ENCODE measurements around the gene CYBA.

CYBA gene

GRCh38 chr16:88697831-88698615 lies 47.2 kb upstream of the CYBA start:
- no peak overlapping the region for H4K91ac ChIP-seq (ENCODE audit: low read depth, low read length)
- no peak overlapping the region for H2BK5ac ChIP-seq (ENCODE audit: low read depth, low read length, poor library complexity)
- no peaks in the 10 kb centered on the region for H3K79me2 ChIP-seq (ENCODE audit: control insufficient read depth, insufficient read depth, low read length, poor library complexity)
- H4K8ac ChIP-seq (ENCODE audit: low read depth, low read length): no peak overlapping the region
- no peak overlapping the region for H3K27ac ChIP-seq (ENCODE audit: low read depth, low read length)
- H3K36me3 ChIP-seq (ENCODE audit: control insufficient read depth in 1 of 2, insufficient read depth in 2 of 2, low read length in 2 of 2): peaks cover 27 to 29% of the 10 kb centered on the region in 2 experiments
- no peaks in the 10 kb centered on the region for H3K79me1 ChIP-seq (ENCODE audit: low read length)
- no peaks in the 10 kb centered on the region for H3K4me1 ChIP-seq (ENCODE audit: control insufficient read depth in 1 of 2, insufficient read depth in 2 of 2, low read length in 2 of 2)
- no CpG with 5 or more reads among the region's 37 CpGs for WGBS (ENCODE audit: extremely low coverage, insufficient coverage, insufficient read length)
- H3K14ac ChIP-seq (ENCODE audit: low read length): no peak overlapping the region
- H3K27me3 ChIP-seq (ENCODE audit: insufficient read depth, low read length): no peaks in the 10 kb centered on the region
- no peak overlapping the region for H3K9ac ChIP-seq (ENCODE audit: low read length)
- H3K9me3 ChIP-seq (ENCODE audit: insufficient read depth, low read depth, low read length): peaks cover 2% of the 10 kb centered on the region
- no peak overlapping the region for H2AFZ ChIP-seq (ENCODE audit: insufficient read depth, low read length, poor library complexity)
- H4K12ac ChIP-seq (ENCODE audit: low read depth, low read length): no peak overlapping the region
- H3K18ac ChIP-seq (ENCODE audit: low read length): no peak overlapping the region
- H3K4me2 ChIP-seq (ENCODE audit: low read length): no peak overlapping the region
- DNase-seq: no peak
- no peak overlapping the region for H3K4me3 ChIP-seq (ENCODE audit: low read depth, low read length)
- H2BK120ac ChIP-seq (ENCODE audit: insufficient read depth, low read length, poor library complexity): no peak overlapping the region
- H3K23ac ChIP-seq (ENCODE audit: low read length): no peak overlapping the region
- H3K4ac ChIP-seq (ENCODE audit: low read depth, low read length): no peak overlapping the region
- H2BK12ac ChIP-seq (ENCODE audit: low read length): no peak overlapping the region
- H2AK5ac ChIP-seq (ENCODE audit: low read length): no peak overlapping the region

- Histone ChIP-seq H2BK120ac (ENCODE audit: insufficient read depth, low read length, poor library complexity) (no peak overlapping the region), H3K9me3 (ENCODE audit: insufficient read depth, low read depth, low read length) (peaks cover 2% of the 10 kb centered on the region), H4K91ac (ENCODE audit: low read depth, low read length) (no peak overlapping the region)
Observed at GRCh38 chr16:88697116-88697830, 46.4 kb upstream of the CYBA start.

GRCh38 chr16:88696441-88696840 lies 45.6 kb upstream of the CYBA start:
- Histone ChIP-seq H3K79me2 (ENCODE audit: control insufficient read depth, insufficient read depth, low read length, poor library complexity) (no peaks in the 10 kb centered on the region), H3K4me2 (ENCODE audit: low read length) (no peak overlapping the region), H3K27ac (ENCODE audit: low read depth, low read length) (no peak overlapping the region), H3K4me1 (ENCODE audit: control insufficient read depth in 1 of 2, insufficient read depth in 2 of 2, low read length in 2 of 2) (no peaks in the 10 kb centered on the region), H2BK5ac (ENCODE audit: low read depth, low read length, poor library complexity) (no peak overlapping the region), H3K18ac (ENCODE audit: low read length) (no peak overlapping the region), H3K14ac (ENCODE audit: low read length) (no peak overlapping the region), H2BK120ac (ENCODE audit: insufficient read depth, low read length, poor library complexity) (no peak overlapping the region), H3K4ac (ENCODE audit: low read depth, low read length) (no peak overlapping the region), H3K9me3 (ENCODE audit: insufficient read depth, low read depth, low read length) (peaks cover 2% of the 10 kb centered on the region), H3K9ac (ENCODE audit: low read length) (no peak overlapping the region), H3K36me3 (ENCODE audit: control insufficient read depth in 1 of 2, insufficient read depth in 2 of 2, low read length in 2 of 2) (peaks cover 25 to 29% of the 10 kb centered on the region in 2 experiments), H2AK5ac (ENCODE audit: low read length) (no peak overlapping the region), H3K27me3 (ENCODE audit: insufficient read depth, low read length) (no peaks in the 10 kb centered on the region), H4K91ac (ENCODE audit: low read depth, low read length) (no peak overlapping the region), H4K8ac (ENCODE audit: low read depth, low read length) (no peak overlapping the region), H3K79me1 (ENCODE audit: low read length) (no peaks in the 10 kb centered on the region), H3K4me3 (ENCODE audit: low read depth, low read length) (no peak overlapping the region), H3K23ac (ENCODE audit: low read length) (no peak overlapping the region), H2AFZ (ENCODE audit: insufficient read depth, low read length, poor library complexity) (no peak overlapping the region), H2BK12ac (ENCODE audit: low read length) (no peak overlapping the region), H4K12ac (ENCODE audit: low read depth, low read length) (no peak overlapping the region)
- no CpG with 5 or more reads among the region's 14 CpGs for WGBS (ENCODE audit: extremely low coverage, insufficient coverage, insufficient read length)
- no peak for DNase-seq

More at GRCh38 chr16:88697116-88697830, 46.4 kb upstream of the CYBA start:
- H4K12ac ChIP-seq (ENCODE audit: low read depth, low read length): no peak overlapping the region
- H3K23ac ChIP-seq (ENCODE audit: low read length): no peak overlapping the region
- peaks cover 26 to 29% of the 10 kb centered on the region in 2 experiments for H3K36me3 ChIP-seq (ENCODE audit: control insufficient read depth in 1 of 2, insufficient read depth in 2 of 2, low read length in 2 of 2)
- no peak overlapping the region for H3K9ac ChIP-seq (ENCODE audit: low read length)
- H3K4me2 ChIP-seq (ENCODE audit: low read length): no peak overlapping the region
- no peak overlapping the region for H4K8ac ChIP-seq (ENCODE audit: low read depth, low read length)
- H3K4ac ChIP-seq (ENCODE audit: low read depth, low read length): no peak overlapping the region
- no peaks in the 10 kb centered on the region for H3K79me2 ChIP-seq (ENCODE audit: control insufficient read depth, insufficient read depth, low read length, poor library complexity)
- no peak overlapping the region for H2AK5ac ChIP-seq (ENCODE audit: low read length)
- no peak for DNase-seq
- H3K79me1 ChIP-seq (ENCODE audit: low read length): no peaks in the 10 kb centered on the region
- no peaks in the 10 kb centered on the region for H3K27me3 ChIP-seq (ENCODE audit: insufficient read depth, low read length)
- WGBS (ENCODE audit: extremely low coverage, insufficient coverage, insufficient read length): no CpG with 5 or more reads among the region's 47 CpGs
- H2BK12ac ChIP-seq (ENCODE audit: low read length): no peak overlapping the region
- no peak overlapping the region for H3K14ac ChIP-seq (ENCODE audit: low read length)
- H2AFZ ChIP-seq (ENCODE audit: insufficient read depth, low read length, poor library complexity): no peak overlapping the region
- no peak overlapping the region for H3K27ac ChIP-seq (ENCODE audit: low read depth, low read length)
- no peak overlapping the region for H3K18ac ChIP-seq (ENCODE audit: low read length)
- H3K4me3 ChIP-seq (ENCODE audit: low read depth, low read length): no peak overlapping the region
- H3K4me1 ChIP-seq (ENCODE audit: control insufficient read depth in 1 of 2, insufficient read depth in 2 of 2, low read length in 2 of 2): no peaks in the 10 kb centered on the region
- no peak overlapping the region for H2BK5ac ChIP-seq (ENCODE audit: low read depth, low read length, poor library complexity)

GRCh38 chr16:88695753-88696152 lies 44.9 kb upstream of the CYBA start:
- no peaks in the 10 kb centered on the region for H3K27me3 ChIP-seq (ENCODE audit: insufficient read depth, low read length)
- H3K4ac ChIP-seq (ENCODE audit: low read depth, low read length): no peak overlapping the region
- no peak overlapping the region for H2AK5ac ChIP-seq (ENCODE audit: low read length)
- H3K79me1 ChIP-seq (ENCODE audit: low read length): no peaks in the 10 kb centered on the region
- no peaks in the 10 kb centered on the region for H3K4me1 ChIP-seq (ENCODE audit: control insufficient read depth in 1 of 2, insufficient read depth in 2 of 2, low read length in 2 of 2)
- H3K36me3 ChIP-seq (ENCODE audit: control insufficient read depth in 1 of 2, insufficient read depth in 2 of 2, low read length in 2 of 2): peaks cover 25 to 29% of the 10 kb centered on the region in 2 experiments
- no peak overlapping the region for H2AFZ ChIP-seq (ENCODE audit: insufficient read depth, low read length, poor library complexity)
- no peak for DNase-seq
- H4K12ac ChIP-seq (ENCODE audit: low read depth, low read length): no peak overlapping the region
- H2BK12ac ChIP-seq (ENCODE audit: low read length): no peak overlapping the region
- peaks cover 2% of the 10 kb centered on the region for H3K9me3 ChIP-seq (ENCODE audit: insufficient read depth, low read depth, low read length)
- no peak overlapping the region for H2BK5ac ChIP-seq (ENCODE audit: low read depth, low read length, poor library complexity)
- no peak overlapping the region for H3K4me2 ChIP-seq (ENCODE audit: low read length)
- H3K79me2 ChIP-seq (ENCODE audit: control insufficient read depth, insufficient read depth, low read length, poor library complexity): no peaks in the 10 kb centered on the region
- H3K23ac ChIP-seq (ENCODE audit: low read length): no peak overlapping the region
- H3K9ac ChIP-seq (ENCODE audit: low read length): no peak overlapping the region
- H4K91ac ChIP-seq (ENCODE audit: low read depth, low read length): no peak overlapping the region
- no peak overlapping the region for H3K27ac ChIP-seq (ENCODE audit: low read depth, low read length)
- H2BK120ac ChIP-seq (ENCODE audit: insufficient read depth, low read length, poor library complexity): no peak overlapping the region
- H3K18ac ChIP-seq (ENCODE audit: low read length): no peak overlapping the region
- H4K8ac ChIP-seq (ENCODE audit: low read depth, low read length): no peak overlapping the region
- H3K4me3 ChIP-seq (ENCODE audit: low read depth, low read length): no peak overlapping the region
- no peak overlapping the region for H3K14ac ChIP-seq (ENCODE audit: low read length)
- no CpG with 5 or more reads among the region's 7 CpGs for WGBS (ENCODE audit: extremely low coverage, insufficient coverage, insufficient read length)

All from trophoblast cell (in vitro differentiated cells and primary cell).